Measurements from ENCODE around the gene PDZRN3.

Gene PDZRN3

DNA sequence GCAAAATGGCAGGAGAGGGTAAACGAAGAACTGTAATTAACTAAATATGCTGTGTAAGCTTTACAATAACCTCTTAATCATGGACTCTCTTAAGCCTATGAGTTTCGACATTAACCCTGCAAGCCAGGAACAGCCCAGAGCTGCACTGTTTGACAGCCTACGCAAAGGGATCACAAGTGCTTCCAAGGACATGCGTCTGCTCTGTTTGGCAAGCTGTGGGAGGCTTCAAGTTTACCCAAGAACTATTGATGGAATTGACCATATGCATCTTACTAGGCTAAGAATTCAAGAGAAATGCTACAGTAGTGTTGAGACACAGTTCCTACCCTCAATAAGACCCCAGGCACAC is 66.0 kb downstream of the PDZRN3 start:
- DNase-seq (ENCODE audit: low read depth in 2 of 2): no peak

DNA sequence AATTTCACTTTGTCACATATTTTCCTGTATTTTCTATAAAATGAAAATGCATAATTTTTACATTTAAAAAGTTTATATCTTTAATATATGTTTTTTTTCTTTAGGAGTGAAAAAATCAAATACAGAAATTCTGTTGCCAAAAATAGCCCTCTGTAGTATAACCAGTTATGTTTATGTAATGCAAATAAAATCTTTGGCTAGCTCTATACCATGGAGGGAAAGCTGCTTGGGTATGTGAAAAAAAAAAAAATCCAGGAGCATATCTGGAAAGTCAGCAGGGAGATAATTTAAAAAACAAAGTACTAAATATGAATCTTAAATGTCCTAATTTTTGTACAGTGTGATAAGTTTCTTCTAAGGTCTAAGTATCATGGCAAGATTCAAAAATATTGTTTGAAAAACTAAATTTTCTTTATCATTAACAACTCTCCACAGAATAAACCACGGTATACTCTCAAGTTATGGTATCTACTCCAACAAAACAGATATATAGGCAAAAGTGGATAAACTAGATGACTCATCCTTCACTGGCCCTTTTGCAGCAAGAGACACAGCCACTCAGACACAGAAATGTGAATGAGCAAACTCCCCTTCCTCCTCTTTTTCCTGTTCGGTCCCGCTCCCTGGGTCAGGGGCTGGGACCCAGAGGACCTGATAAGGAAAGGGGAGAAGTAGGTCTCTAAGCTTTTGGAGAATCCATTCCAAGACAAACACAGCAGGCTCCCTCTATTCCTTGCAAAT is 66.6 kb downstream of the PDZRN3 start:
- no peak for DNase-seq (ENCODE audit: low read depth in 2 of 2)

DNA sequence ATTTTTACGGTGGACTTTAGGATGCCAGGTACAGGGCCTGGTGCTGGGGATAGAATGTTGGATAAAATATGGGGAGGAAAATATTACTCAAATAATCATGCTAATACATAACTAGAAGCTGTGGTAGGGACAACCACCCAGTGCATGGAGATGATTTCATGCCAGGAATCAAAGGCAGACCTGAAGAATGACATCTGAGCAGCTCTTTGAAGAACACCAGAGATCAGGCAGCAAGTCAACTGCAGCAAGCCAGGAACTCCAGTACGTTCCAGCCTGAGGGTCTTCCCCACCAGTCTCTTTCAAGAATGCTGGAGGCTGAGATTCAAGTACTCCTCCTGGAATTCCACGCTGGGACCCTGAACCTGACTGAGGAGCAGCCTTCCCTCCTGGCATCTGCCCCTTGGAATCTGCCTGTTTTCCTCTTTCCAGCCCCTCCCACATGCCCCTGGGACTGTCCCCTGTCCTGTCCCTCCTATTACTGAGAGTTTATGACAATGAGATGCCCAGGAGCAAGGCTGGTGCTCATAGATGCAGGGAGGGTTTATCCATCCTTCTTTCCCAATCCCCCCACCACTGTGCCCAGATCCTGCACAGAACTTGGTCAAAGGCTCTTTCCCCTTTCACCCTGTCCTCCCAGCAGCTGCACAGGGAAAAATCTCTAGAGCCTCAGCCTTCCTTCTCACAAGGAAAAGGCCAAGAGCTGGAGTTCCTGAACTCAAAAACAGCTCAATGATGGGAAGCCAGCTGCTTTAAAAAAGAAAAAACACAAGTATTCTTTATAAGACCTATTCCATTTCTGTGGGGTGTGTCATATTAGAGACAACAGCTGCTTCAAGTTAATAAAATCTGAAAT is 68.0 kb downstream of the PDZRN3 start:
- no peak for DNase-seq (ENCODE audit: low read depth in 2 of 2)

DNA sequence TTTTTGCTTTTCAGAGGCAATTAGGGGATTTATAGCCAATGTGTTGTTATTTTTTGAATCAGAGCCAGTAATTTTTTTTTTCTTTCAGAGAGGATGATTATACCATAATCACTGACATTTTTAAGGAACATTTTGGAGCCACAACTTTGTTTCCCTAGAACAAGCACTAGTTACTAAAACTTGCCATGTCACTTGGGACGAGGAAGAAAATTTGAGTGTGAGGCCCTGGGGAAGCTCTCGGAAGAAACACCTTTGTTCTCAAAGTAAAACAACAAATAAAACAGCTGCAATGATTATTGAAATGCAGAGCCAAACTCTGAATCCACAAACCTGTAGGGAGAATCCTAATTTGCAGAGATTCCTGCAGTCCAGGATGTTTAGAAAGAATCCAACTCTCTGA is 69.7 kb downstream of the PDZRN3 start:
- no peak for DNase-seq (ENCODE audit: low read depth in 2 of 2)

DNA sequence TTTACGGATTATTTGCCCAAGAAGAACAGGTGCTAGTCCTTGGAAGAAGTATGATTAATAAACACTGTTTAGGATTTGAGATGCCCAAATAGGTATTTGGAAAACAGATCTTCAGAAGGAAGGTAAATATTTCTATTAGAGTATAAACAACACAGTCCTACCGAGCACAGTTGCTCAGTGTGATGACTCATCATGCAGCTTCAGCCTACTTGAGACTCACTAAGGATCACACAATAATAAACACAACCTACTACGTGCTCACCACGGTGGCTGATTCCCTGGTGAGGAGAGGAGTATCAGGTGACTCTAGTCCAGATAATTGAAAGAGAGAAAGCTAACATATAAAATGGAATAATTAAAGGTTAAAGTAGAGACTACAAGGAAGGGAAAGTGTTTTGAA is 72.0 kb downstream of the PDZRN3 start:
- no peak for DNase-seq (ENCODE audit: low read depth in 2 of 2)

DNA sequence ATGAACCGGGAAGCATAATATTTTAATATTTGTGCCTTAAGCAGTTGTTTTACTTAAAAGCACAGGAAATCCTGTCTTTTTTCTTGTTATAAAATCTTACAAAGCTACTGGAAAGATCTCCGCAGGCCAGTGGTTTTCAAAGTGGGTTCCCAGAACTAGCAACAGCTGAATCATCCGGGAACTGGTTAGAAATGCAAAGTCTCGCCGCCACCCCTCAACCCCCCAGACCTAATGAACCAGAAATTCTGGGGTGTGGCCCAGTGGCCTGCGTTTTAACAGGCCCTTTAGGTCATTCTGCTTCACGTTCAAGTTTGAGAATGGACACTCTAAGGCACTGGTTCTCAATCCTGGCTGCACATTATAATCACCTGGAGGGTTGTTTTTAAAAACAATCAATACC is 74.7 kb downstream of the PDZRN3 start:
- DNase-seq (ENCODE audit: low read depth in 2 of 2): no peak

DNA sequence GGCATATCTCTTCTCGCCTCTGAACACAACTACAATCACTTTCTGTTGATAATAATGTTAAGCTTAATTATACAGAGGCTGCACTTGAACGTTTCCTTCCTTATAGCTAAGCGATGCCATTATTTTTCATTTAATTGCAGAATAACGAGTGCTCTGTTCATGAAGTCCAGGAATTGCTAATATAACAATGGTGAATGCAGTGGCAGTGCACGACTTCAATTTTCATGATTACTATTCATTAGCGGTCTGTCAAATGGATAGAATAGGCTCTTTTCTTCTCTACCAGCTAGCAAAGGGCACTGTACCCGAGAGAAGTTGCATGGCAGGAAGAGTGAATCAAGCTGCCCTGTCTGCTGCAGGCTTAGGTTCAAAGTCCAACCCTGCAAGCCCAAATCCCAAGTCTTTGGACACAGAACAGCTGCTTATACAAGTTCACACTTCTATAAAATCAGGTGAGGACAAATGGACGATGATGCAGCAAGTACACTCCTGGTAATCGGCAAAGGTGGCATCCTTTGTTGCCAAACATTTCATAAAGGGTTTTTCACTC is 75.6 kb downstream of the PDZRN3 start:
- no peak for DNase-seq (ENCODE audit: low read depth in 2 of 2)

DNA sequence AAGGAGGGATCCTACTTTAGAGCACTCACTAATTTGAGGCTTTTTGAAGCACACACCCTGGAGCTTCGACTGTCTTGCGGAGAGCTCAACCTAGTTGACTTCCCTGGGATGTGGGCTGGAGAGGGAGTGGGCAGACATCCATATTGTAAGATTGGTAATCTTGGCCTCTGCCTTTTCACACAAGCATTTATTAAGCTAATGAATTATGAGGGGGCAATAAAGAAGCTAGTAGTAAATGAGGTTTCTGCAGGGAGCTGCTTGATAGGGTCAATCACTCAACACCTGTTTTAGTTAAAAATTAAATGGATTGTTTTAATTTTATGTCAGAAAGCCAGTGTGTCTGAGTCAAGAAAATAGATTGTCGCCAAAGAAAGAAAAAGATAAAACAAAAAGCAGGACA is 76.3 kb downstream of the PDZRN3 start:
- no peak for DNase-seq (ENCODE audit: low read depth in 2 of 2)

DNA sequence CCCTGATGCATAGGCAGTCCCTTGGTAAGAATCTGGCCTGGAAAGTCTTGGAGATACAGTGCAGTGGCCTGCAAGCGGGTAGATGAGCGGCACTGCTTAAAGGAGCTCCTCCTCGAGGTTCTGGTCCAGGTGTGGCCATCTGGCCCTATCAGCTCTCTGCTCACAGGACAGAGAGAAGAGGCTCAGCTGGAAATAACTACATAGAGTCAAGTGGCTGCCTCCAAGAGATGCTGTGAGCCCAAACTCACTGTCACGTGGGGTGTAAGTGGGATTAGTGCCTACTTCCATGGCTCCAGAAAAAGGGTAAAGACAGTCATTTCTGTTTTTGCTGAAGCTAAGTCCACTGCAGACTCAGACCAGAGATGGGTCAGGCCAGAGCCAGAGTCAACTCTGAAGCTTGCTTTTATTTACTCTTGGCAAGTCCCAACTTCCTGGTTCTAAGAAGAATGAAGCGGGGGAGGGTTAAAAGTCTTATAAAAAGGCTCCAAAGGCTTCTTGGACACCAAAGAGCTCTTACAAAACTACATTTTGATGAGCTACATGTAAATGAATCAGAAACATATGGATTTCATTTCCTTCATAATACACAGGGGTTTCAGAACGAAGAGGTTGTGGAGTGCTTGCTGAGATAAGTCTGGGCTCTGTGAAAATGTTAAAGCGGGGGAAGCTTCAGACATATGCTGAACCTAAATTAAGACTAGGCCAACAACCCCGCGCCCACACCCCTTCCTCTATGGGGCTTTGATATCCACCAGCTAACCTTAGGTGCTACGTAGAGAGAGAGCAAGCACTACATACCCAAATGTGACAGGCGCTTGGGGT is 77.1 kb downstream of the PDZRN3 start:
- peak; percentile 93 for DNase-seq (ENCODE audit: low read depth in 2 of 2)

DNA sequence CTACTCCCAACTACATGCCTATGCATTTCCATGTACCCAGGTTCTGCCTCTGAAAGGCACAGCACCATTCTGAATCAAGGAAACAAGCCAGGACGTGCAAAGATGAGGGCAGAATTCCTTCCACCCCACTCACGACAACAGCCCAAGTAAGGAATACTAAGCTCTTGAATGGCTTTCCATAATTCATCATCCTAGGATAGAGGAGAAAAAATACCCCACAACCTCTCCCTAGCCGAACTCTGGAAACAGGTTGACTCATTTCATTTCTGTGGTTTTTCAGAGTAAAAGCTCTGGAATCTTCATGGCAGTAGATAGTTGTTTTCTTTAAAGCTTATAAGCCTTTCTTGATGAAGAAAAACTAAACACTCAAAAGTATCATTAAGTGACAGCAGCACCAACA is 77.8 kb downstream of the PDZRN3 start:
- peak; percentile 92 to 93 for DNase-seq (ENCODE audit: low read depth in 2 of 2)

DNA sequence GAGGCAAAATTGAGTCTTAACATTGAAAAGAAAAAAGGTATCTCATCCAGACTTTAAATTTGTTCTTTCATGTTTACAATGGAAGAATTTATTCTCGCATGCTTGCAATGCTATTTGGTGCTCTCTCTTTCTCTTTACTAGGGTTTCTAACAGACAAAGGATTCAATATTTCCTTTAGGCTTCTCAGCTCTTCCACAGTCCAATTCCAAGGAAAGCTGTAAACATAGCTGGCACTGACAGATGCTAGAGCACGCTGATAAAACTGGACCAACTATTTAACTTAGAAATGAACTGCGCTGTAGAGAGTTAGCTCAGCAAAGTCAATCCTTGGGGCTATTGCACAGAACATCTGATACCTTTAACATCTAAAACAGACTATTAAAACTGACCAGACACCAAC is 81.3 kb downstream of the PDZRN3 start:
- no peak for DNase-seq (ENCODE audit: low read depth in 2 of 2)

DNA sequence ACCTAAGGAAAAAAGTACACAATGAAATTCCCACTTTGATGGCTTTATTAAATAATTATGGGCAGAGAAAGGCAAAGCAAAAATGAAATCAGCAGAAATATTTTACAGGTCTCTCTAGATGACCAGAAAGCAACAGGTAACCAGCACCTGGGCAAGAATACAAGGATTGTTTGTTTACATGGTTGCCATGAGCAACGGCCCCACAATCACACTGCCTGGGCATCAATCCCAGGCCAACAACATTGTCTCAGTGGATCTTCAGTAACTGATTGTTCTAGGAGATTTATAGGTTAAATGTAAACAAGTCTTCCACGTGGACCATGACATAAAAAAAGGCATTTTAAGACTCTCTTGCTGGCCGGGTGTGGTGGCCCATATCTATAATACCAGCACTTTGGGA is 82.6 kb downstream of the PDZRN3 start:
- DNase-seq (ENCODE audit: low read depth in 2 of 2): no peak

DNA sequence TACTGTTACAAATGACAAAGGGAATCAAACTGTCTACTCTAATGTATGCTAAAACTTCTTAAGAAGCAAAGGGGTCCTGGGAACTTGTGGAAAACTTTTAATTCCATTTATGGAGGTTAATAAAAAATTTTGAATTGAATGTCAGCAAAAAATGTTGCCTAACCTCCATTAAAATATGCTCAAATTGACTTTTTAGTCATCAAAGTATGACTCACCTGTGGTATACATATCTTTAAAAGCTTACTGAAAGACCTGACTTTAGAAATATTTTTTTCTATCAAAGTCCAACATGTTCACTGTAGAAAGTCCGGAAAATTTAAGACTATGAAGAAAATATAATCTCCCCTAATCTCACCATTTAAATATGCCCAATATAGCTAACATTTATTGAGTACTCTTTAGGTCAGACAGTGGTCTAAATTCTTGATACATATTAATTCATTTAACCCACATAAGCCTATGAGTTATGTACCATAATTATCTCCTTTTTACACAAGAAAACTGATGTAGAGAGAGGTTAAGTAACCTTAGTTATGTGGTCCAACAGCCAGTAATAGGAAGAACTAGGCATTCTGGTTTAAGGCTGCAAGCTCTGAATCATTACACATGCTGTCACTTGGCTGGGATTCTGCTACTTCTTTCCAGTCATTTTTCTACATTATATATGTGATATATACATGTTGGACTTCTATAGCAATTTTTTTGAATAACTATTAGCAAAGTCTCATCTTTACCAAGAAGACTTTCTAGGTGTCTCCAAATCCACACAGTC is 83.6 kb downstream of the PDZRN3 start:
- no peak for DNase-seq (ENCODE audit: low read depth in 2 of 2)

DNA sequence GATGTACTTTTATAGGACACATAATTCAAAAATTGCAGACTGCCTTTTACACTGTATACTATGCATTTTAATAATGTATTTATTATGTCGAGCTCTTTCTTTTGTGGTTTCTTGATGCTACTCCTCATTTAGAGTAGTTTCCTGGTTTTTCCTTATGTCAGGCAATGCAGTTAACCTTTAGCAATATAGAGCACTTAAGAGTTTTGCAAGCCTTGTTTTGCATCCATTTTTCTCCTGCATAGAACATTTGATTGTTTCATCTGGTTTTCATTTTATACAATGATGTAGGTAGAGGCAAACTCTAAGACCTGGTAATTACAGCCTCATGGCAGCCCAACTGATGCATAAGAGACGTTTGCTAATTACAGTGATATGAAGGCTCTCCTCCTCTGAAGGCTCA is 86.3 kb downstream of the PDZRN3 start:
- DNase-seq (ENCODE audit: low read depth in 2 of 2): no peak

DNA sequence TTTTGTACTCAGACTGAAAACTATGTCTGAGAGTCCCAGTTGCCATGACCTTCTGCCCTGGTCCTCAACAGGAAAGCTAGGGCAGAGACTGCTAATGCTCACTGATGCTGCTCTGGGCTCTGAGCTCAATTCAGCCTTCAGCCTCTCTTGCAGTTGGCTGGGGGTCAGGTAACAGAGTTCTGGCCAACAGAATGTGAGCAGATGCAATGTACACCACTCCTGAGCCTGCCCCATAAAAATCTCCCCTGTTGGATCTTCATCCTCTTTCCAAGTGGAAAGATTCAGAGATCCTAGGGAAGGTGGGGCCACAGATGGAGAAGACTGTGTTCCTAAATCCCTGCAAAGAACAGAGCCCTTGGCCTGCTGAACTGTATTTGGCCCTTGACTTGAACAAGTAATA is 87.8 kb downstream of the PDZRN3 start:
- no peak for DNase-seq (ENCODE audit: low read depth in 2 of 2)

DNA sequence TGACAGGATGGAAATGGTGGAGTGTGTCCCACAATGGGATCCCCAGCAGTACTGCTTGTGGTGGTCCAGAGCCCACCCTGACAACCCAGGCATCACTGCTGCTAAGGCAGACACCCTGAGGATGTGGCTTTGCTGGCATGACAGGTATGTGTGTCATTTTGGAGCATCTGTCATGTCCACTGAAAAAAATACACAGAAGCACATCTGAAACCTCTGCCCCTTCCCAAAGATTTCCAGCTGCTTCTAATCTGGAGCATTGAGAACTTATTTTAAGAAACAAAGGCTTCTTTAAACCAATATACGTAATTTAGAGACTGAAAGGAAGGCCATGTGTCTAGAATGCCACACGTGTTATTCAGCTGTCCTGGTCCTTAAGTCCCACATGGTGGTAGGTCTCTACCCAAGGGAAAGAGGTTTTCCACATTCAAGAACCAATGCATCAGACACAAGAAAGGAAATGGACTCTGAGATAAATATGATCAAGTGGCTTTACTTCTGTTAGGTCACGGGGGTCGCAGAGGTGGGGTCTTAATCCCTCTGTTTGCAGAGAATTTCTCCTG is 88.3 kb downstream of the PDZRN3 start:
- DNase-seq (ENCODE audit: low read depth in 2 of 2): no peak

DNA sequence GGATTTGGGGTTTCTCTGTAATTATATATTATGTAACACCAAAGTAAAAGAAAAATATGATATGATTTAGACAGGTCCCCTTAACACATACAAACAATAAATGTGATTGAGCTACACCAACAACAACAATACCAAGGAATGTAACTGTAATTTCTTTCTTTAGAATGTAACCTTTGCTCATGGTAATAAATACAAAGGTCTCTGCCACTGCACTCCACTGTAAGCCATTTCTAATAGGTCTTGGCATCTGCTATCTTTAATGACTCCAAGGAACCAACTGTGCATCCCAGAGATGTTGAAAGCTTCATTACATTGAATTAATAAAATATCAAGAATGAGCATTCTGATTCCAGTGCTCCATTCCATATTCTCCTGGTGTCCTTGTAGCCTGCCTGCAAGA is 88.8 kb downstream of the PDZRN3 start:
- no peak for DNase-seq (ENCODE audit: low read depth in 2 of 2)

DNA sequence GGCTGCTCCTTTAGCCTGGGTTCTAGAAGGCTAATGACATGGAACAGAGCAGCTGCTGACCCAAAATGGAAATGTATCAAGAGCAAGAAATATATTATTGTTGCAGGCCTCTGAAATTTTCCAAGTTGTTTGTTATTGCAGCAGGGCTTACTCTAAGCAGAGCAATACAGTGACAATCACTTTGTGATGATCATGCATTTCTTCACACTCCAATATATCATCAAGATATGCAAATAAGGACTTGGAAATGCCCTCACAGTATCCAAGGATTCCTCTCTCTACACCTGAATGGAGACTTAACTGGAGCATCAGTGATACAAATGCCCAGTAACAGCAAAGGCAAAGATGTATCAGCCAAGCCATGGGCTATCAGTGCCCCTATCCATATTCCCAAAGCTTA is 89.6 kb downstream of the PDZRN3 start:
- no peak for DNase-seq (ENCODE audit: low read depth in 2 of 2)

DNA sequence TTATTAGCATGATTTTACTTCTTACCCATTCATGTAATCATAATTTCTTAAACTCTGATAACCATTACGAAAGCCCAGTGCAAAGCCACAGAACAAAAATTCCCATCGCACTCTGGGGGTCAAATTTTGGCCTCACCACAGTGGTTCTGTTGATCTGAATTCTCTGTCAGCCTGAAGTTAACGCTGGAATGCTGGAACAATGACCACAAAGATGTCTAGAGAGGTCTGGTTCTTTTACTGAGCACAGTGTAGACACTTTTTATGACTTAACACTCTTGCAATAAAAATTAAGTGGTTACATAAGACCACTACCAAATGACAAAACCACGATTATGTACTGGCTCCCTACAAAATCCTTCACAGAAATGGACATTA is 94.7 kb downstream of the PDZRN3 start:
- peak; percentile 87 to 90 for DNase-seq (ENCODE audit: low read depth in 2 of 2)

DNA sequence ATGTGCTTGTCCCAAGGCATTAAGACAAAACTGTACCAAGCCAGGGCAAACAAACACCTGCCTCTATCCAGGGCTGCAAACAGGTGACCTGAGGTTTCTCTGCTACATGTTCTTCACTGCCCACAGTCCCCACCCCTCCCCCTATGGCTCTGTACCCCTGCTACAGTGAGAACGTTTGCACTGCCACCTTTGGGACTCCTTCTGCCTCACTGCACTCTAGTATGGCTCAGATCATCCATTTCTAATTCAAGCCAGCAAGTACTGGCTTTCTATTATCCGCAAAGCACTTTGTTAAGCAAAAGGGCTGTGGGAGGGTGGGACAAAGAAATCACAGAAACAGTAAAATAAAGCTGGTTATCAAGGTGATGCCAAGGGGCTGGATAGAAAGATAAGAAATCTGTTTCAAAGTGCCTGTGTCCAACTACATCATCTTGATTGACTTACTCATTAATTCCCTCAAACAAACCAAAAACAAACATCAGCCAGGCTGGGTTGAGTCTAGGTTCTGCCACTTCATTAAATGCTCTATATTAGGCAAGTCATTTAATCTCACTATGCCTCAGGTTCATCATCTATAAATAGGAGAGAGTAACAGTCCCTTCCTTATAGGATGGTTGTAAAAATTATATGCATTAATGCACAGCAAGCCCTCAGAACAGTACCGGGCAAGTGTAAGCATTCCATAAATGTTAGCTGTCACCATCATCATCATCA is 95.3 kb downstream of the PDZRN3 start:
- DNase-seq (ENCODE audit: low read depth in 2 of 2): no peak

DNA sequence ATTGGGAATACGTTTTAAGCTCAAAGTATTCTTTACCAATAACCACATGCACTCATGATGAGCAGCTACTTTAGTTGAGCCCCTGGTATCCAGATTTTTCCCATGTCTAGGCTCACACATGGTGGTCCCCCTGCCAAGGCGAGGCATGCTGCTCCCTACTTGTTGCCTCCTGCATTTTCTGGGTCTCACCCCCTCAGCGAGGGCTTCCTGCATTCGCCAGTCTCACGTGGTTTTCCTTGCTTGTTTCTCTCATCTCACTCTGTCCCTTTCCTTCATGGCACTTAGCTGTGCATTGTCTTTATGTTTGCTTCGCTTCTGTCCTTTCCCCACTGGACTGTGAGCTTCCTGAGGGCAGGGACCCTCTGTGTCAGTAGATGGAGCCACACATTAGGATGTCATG is 99.2 kb downstream of the PDZRN3 start:
- DNase-seq (ENCODE audit: low read depth in 2 of 2): no peak
